NCI-H2081 (cell line): ENCODE data around the gene TTC24.
"Not testable (repeated sequence)": the region's sequence is repeated elsewhere in the genome, so short reads cannot be mapped to it uniquely, and the experiment has no call there.

Source experiments
- DNase-seq, 2 experiments: peaks; one replicate each; lab custom pipeline; 2025; lab: John Stamatoyannopoulos, UW

Gene TTC24

DNA sequence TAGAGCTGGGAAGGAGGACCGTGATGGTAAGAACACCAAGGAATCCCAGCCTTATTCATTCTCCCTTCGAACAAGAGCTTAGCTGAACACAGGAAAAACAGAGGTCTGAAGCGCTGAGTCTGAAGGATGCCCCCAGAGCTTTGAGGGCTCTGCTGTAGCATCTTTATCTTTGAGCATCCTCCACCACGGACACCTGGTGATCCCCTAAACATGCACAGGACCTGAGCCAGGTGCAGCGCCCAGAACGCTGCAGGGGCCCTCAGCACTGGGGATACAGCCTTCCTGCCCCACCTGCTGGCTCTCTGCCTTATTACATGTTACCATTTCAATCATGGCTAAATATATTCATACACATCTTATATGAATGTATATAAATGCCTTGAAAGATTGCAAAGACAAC lies 29.5 kb downstream of the TTC24 start:
- peak; percentile 79 to 89 for DNase-seq

DNA sequence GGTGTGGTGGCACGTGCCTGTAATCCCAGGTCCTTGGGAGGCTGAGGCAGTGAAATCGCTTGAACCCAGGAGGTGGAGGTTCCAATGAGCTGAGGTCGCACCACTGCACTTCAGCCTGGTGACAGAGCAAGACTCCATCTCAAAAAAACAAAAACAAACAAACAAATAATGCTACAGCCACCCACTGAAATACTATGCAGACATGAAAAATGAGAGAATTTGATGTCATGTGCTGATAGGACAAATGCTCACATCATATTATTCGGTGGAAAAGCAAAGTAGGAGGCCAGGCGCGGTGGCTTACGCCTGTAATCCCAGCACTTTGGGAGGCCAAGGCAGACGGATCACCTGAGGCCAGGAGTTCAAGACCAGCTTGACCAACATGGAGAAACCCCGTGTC lies 30.5 kb downstream of the TTC24 start:
- not testable (repeated sequence) for DNase-seq

DNA sequence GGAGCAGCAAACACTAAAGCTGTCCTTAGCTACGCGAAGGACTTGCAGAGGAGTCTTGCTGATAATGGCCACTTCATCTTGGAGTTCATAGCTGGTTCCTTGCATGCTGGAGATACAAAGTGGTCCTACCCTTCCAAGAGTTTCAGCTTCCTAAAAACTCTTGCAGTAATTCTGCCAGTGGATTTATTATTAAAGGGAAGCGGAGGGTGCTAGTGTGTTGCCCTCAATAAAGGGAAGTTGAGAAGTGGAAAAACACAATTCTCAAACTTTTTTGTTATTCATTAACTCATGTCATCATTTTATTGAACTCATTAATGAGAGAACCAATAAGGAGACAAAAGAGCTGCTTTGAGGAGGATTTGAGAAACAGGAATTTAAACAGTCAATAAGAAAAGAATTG lies 33.1 kb downstream of the TTC24 start:
- DNase-seq, result no peak

DNA sequence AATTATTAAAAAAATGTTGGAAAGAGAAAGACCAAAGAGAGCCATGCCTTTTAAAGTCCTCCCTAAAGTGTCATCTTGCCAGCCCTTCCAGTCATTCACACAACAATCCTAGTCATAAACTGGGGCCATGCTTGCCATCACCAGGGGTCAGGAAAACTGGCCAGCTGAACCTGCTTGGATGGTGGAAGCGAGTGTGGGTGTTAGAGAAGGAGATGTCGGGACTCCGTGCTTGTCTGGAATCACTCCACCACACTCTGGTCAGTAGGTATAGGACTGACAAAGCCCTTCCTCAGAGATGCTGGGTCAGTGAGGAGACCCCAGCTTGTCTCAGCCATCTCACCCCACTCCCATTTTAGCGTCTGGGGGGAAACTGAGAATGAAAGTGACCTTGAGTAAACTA lies 36.4 kb downstream of the TTC24 start:
- no peak for DNase-seq

GRCh38 chr1:156616463-156616862 lies 36.9 kb downstream of the TTC24 start:
- DNase-seq, result peak; percentile 28 to 55

DNA sequence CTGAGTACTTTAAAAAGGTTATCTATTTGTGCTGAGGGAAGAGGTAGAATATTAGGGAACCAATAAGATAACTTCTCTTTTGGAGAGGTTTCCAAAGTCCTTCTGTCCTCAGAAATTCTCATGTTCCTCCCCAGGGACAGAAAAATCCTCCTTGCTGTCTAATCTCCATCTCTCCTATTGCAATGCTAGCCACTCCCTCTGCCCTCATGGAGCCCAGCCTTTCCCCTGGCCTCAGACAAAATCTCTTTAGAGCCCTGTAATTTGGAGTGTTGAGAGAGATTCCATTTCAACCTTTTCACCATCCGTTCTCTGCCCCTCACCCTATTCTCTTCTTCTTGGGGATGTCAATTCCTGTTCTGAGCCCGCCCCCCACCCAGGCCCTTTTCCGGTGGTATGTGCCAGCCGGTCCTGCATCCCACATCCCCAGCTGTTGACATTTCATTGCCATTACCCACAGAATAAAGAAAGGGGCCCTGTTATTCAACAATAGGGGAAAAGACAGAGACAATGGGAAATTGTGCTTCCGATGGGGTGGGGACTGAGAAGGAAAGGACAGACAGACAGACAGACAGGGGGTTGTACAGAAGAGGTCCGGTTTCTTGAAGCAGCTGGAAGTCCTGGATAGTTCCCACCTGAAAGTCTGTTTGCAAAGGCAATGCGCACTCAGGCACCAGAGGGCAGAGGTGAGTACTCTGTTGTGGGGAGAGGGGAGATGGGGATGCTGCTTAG lies 39.5 kb downstream of the TTC24 start, which contains the start of gene HAPLN2:
TSS of gene HAPLN2 (plus strand) at position 563 of the 729 bp plus-strand sequence. CDS start 4,076 bp downstream, outside the sequence.
- DNase-seq, result peak; percentile 41 to 59

- no peak for DNase-seq
These were observed 40.0 kb downstream of the TTC24 start for GRCh38 chr1:156619582-156619955.

DNA sequence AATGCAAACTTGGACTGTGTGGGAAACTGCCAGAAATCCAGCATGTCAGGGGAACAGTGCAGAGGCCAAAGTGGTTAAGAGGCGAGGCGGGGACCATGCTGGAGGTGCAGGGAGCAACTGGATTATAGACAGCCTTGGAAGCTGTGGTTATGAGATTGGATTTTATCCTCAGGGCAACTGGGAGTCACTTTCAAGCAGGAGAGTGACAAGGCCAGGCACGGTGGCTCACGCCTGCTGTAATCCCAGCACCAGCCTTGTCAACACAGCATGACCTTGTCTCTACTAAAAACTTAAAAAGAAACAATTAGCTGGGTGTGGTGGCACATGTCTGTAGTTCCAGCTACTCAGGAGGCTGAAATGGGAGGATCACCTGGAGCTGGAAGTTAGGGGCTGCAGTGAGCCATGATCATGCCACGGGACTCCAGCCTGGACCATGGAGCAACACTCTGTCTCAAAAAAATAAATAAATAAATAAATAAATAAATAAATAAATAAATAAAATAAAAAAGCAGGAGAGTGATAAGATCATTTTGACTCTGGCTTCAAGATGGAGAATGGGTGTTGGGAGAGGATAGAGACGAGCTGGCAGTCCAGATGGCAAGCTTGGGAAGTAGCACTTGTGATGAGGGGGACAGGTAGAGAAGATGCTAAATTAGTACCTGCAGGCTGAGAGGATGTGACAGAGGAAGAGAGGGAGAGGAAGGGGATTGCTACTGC lies 43.2 kb downstream of the TTC24 start:
- no peak for DNase-seq

- DNase-seq, result peak; percentile 59 to 73
These were observed 44.7 kb downstream of the TTC24 start for GRCh38 chr1:156623946-156624813.

DNA sequence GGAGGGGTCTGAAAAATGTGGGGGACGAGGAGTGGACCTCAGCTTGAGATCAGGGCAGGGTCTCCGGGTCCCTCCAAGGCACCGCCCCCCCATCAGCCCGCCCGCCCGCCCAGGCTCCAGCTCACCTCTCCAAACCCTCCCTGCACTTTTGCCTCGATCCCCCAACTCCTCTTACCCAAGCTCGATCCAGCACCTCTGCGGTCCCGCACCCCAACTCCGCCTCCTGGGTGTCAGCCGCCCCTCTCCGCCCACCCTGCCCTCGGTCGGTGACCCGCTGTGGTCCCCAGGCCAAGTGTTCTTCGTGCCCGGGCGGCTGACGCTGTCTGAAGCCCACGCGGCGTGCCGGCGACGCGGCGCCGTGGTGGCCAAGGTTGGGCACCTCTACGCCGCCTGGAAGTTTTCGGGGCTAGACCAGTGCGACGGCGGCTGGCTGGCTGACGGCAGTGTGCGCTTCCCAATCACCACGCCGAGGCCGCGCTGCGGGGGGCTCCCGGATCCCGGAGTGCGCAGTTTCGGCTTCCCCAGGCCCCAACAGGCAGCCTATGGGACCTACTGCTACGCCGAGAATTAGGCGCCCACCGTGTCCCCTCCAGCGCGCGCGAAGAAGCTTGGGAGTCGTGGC lies 45.4 kb downstream of the TTC24 start:
- DNase-seq, result no peak

- DNase-seq, result peak; percentile 48 to 66
These were observed 46.0 kb downstream of the TTC24 start for GRCh38 chr1:156625436-156626078.

DNA sequence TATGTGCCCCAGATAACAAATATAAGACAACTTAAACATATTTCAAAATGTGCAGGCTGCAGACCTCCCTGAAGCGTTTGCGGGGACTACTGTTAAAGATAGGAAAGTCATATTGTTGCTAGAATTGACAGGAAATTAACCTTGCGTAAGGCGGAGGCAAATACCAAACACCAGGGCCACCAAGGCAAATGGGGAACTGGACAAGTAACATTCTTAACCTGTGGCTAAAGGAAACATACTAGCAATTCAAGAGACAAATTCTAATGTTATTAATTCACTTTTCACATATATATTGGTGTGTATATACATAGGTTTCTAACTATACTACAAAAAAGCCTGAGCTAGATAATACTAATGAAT lies 46.5 kb downstream of the TTC24 start:
- DNase-seq, result no peak

- DNase-seq, result peak; percentile 45 to 63
These were observed 47.9 kb downstream of the TTC24 start for GRCh38 chr1:156627313-156627880.

GRCh38 chr1:156629823-156630449 lies 50.4 kb downstream of the TTC24 start:
- no peak for DNase-seq

DNA sequence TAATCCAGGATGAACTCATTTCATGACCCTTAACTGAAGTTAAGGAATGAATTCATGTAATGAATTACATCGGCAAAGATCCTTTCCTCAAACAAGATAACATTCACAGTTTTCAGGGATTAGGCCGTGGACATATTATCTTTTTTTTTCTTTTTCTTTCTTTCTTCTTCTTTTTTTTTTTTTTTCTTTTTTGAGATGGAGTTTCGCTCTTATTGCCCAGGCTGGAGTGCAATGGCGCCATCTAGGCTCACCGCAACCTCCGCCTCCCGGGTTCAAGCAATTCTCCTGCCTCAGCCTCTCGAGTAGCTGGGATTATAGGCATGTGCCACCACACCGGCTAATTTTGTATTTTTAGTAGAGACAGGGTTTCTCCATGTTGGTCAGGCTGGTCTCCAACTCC lies 51.6 kb downstream of the TTC24 start:
- DNase-seq, result not testable (repeated sequence)

DNA sequence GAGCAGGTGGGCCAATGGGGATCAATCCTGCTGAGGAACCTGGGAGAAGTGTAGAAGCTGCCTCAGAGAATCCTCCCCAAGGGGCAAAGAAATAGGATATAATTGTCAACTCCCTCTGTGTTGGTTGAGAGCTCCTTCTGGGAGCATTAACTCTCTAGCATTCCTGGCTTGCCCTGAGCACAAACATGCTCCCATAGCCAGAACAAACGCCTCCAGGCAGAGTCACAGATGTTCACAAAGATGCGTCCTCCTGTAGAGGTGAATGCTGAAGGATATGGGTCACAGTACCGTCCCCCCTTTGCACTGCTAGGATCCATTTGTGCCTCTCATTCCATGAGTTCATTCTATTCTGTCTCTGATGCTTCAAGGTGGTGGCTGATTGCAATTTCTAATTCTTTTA lies 52.8 kb downstream of the TTC24 start:
- DNase-seq, result no peak
